ENCODE measurements around the gene USP21. TPM values are rescaled to one million over a fixed set of nuclear protein-coding genes. Genes with fewer than 3 reads are reported as not detected.

USP21 gene
- total RNA-seq, 2 donors from 2014 or later = 35.9 to 37.0 TPM

GRCh38 chr1:161122967-161123366, 36.3 kb upstream of the USP21 start:
- no peak for ATAC-seq
- peaks cover 41% of the 10 kb centered on the region for H3K4me1 Mint-ChIP-seq
- DNase-seq = no peak

GRCh38 chr1:161127649-161128048, 31.7 kb upstream of the USP21 start:
- H3K4me1 Mint-ChIP-seq = peaks cover 49% of the 10 kb centered on the region

More at GRCh38 chr1:161122967-161123366, 36.3 kb upstream of the USP21 start:
- Mint-ChIP-seq H3K27me3 (no peaks in the 10 kb centered on the region), H3K36me3 (ENCODE audit: low read depth) (peaks cover 8% of the 10 kb centered on the region), H3K27ac (no peak overlapping the region), H3K4me3 (no peak overlapping the region)
- H3K9me3 ChIP-seq (ENCODE audit: control insufficient read depth, low read length, poor library complexity, severe bottlenecking) = no peaks in the 10 kb centered on the region

GRCh38 chr1:161128591-161129420, 30.5 kb upstream of the USP21 start:
- peaks cover 10% of the 10 kb centered on the region for H3K36me3 Mint-ChIP-seq (ENCODE audit: low read depth)
- H3K4me1 Mint-ChIP-seq = peaks cover 49% of the 10 kb centered on the region
- H3K4me3 Mint-ChIP-seq = peak overlapping the region; percentile 15

More at GRCh38 chr1:161127649-161128048, 31.7 kb upstream of the USP21 start:
- ATAC-seq (no peak), DNase-seq (no peak)
- H3K36me3 Mint-ChIP-seq (ENCODE audit: low read depth) = peaks cover 10% of the 10 kb centered on the region
- no peaks in the 10 kb centered on the region for H3K27me3 Mint-ChIP-seq
- no peaks in the 10 kb centered on the region for H3K9me3 ChIP-seq (ENCODE audit: control insufficient read depth, low read length, poor library complexity, severe bottlenecking)
- no peak overlapping the region for H3K4me3 Mint-ChIP-seq
- peak overlapping the region; percentile 77 for H3K27ac Mint-ChIP-seq

GRCh38 chr1:161130266-161130665, 29.0 kb upstream of the USP21 start:
- Mint-ChIP-seq H3K4me3 (peak overlapping the region; percentile 21), H3K27me3 (no peaks in the 10 kb centered on the region), H3K27ac (no peak overlapping the region), H3K4me1 (peaks cover 50% of the 10 kb centered on the region), H3K36me3 (ENCODE audit: low read depth) (peaks cover 10% of the 10 kb centered on the region)
- no peak for ATAC-seq
- H3K9me3 ChIP-seq (ENCODE audit: control insufficient read depth, low read length, poor library complexity, severe bottlenecking) = no peaks in the 10 kb centered on the region
- no peak for DNase-seq

More at GRCh38 chr1:161128591-161129420, 30.5 kb upstream of the USP21 start:
- ATAC-seq (no peak), DNase-seq (no peak)
- Mint-ChIP-seq H3K27ac (no peak overlapping the region), H3K27me3 (no peaks in the 10 kb centered on the region)
- no peaks in the 10 kb centered on the region for H3K9me3 ChIP-seq (ENCODE audit: control insufficient read depth, low read length, poor library complexity, severe bottlenecking)

- H3K36me3 Mint-ChIP-seq (ENCODE audit: low read depth) = peaks cover 3% of the 10 kb centered on the region
- no peak overlapping the region for H3K27ac Mint-ChIP-seq
- peaks cover 38% of the 10 kb centered on the region for H3K4me1 Mint-ChIP-seq
- ATAC-seq (no peak), DNase-seq (no peak)
- no peak overlapping the region for H3K4me3 Mint-ChIP-seq
- H3K27me3 Mint-ChIP-seq = no peaks in the 10 kb centered on the region
- H3K9me3 ChIP-seq (ENCODE audit: control insufficient read depth, low read length, poor library complexity, severe bottlenecking) = no peaks in the 10 kb centered on the region
Measured at GRCh38 chr1:161131523-161132409, 27.5 kb upstream of the USP21 start.

GRCh38 chr1:161132410-161133219, 26.7 kb upstream of the USP21 start, which contains the start of gene DEDD:
DEDD (minus strand) TSS chr1:161132667; CDS start chr1:161124462, 8,205 bp downstream.
- Mint-ChIP-seq H3K4me3 (no peak within 1 kb of the TSS), H3K4me1 (peaks cover 33% of the 10 kb centered on the region), H3K27me3 (no peaks in the 10 kb centered on the region), H3K27ac (no peak within 1 kb of the TSS), H3K36me3 (ENCODE audit: low read depth) (peaks cover 3% of the 10 kb centered on the region)
- DNase-seq (peak; percentile 81 to 89 (median 86)), ATAC-seq (peak; percentile 97)
- H3K9me3 ChIP-seq (ENCODE audit: control insufficient read depth, low read length, poor library complexity, severe bottlenecking) = no peaks in the 10 kb centered on the region

- no peaks in the 10 kb centered on the region for H3K9me3 ChIP-seq (ENCODE audit: control insufficient read depth, low read length, poor library complexity, severe bottlenecking)
- ATAC-seq (no peak), DNase-seq (no peak)
- Mint-ChIP-seq H3K4me1 (peaks cover 29% of the 10 kb centered on the region), H3K36me3 (ENCODE audit: low read depth) (peaks cover 3% of the 10 kb centered on the region), H3K27ac (no peak overlapping the region), H3K4me3 (no peak overlapping the region), H3K27me3 (no peaks in the 10 kb centered on the region)
Measured at GRCh38 chr1:161133220-161133740, 26.0 kb upstream of the USP21 start.

- peak overlapping the region; percentile 75 for H3K27ac Mint-ChIP-seq
- no peaks in the 10 kb centered on the region for H3K27me3 Mint-ChIP-seq
- H3K4me3 Mint-ChIP-seq = no peak overlapping the region
- peaks cover 8% of the 10 kb centered on the region for H3K4me1 Mint-ChIP-seq
- no peaks in the 10 kb centered on the region for H3K36me3 Mint-ChIP-seq (ENCODE audit: low read depth)
- DNase-seq (no peak), ATAC-seq (no peak)
- no peaks in the 10 kb centered on the region for H3K9me3 ChIP-seq (ENCODE audit: control insufficient read depth, low read length, poor library complexity, severe bottlenecking)
Measured at GRCh38 chr1:161137881-161138280, 21.4 kb upstream of the USP21 start.

- ATAC-seq = no peak
- Mint-ChIP-seq H3K36me3 (ENCODE audit: low read depth) (no peaks in the 10 kb centered on the region), H3K27ac (peak overlapping the region; percentile 75), H3K27me3 (no peaks in the 10 kb centered on the region), H3K4me3 (no peak overlapping the region), H3K4me1 (peaks cover 8% of the 10 kb centered on the region)
- DNase-seq = no peak
- no peaks in the 10 kb centered on the region for H3K9me3 ChIP-seq (ENCODE audit: control insufficient read depth, low read length, poor library complexity, severe bottlenecking)
Measured at GRCh38 chr1:161138431-161138830, 20.9 kb upstream of the USP21 start.

- Mint-ChIP-seq H3K4me3 (no peak overlapping the region), H3K27ac (peak overlapping the region; percentile 34), H3K36me3 (ENCODE audit: low read depth) (no peaks in the 10 kb centered on the region), H3K4me1 (peaks cover 8% of the 10 kb centered on the region), H3K27me3 (no peaks in the 10 kb centered on the region)
- DNase-seq = peak in 1 of 3 donors; percentile 41
- peak; percentile 50 for ATAC-seq
- H3K9me3 ChIP-seq (ENCODE audit: control insufficient read depth, low read length, poor library complexity, severe bottlenecking) = no peaks in the 10 kb centered on the region
Measured at GRCh38 chr1:161139766-161140165, 19.5 kb upstream of the USP21 start.

- no peak for DNase-seq
- no peaks in the 10 kb centered on the region for H3K36me3 Mint-ChIP-seq (ENCODE audit: low read depth)
- H3K27ac Mint-ChIP-seq = no peak overlapping the region
- no peaks in the 10 kb centered on the region for H3K9me3 ChIP-seq (ENCODE audit: control insufficient read depth, low read length, poor library complexity, severe bottlenecking)
- no peak overlapping the region for H3K4me3 Mint-ChIP-seq
- H3K27me3 Mint-ChIP-seq = no peaks in the 10 kb centered on the region
- no peak for ATAC-seq
- peaks cover 4% of the 10 kb centered on the region for H3K4me1 Mint-ChIP-seq
Measured at GRCh38 chr1:161140755-161141400, 18.4 kb upstream of the USP21 start.

GRCh38 chr1:161145832-161146231, 13.5 kb upstream of the USP21 start:
- no peak overlapping the region for H3K27ac Mint-ChIP-seq
- DNase-seq = no peak
- no peak for ATAC-seq

More at GRCh38 chr1:161145832-161146231, 13.5 kb upstream of the USP21 start:
- H3K4me3 Mint-ChIP-seq = no peak overlapping the region
- H3K27me3 Mint-ChIP-seq = no peaks in the 10 kb centered on the region
- H3K9me3 ChIP-seq (ENCODE audit: control insufficient read depth, low read length, poor library complexity, severe bottlenecking) = no peaks in the 10 kb centered on the region
- no peaks in the 10 kb centered on the region for H3K36me3 Mint-ChIP-seq (ENCODE audit: low read depth)
- H3K4me1 Mint-ChIP-seq = no peaks in the 10 kb centered on the region
